Activated CD8-positive, alpha-beta T cell treated with anti-CD3 and anti-CD28 coated beads for 36 hours (primary cell): ENCODE data around the gene CARD14. TPM values are rescaled to one million over a fixed set of nuclear protein-coding genes. Genes with fewer than 3 reads are reported as not detected.

Experiments used
- ATAC-seq: fragments of 200-7000 bp; cut with Tn5 transposase; one replicate; pipeline ENCODE4 v1.10.0; 2021; ENCODE audit warnings: mild to moderate bottlenecking, moderate library complexity
- CTCF ChIA-PET: fragments of 350-600 bp; sonication (Branson Sonifier 250); formaldehyde crosslinking; loops from one replicate; lab custom pipeline; 2021; ENCODE audit warnings: antibody characterized with exemption; lab: Charles Lee
- POLR2A ChIA-PET: fragments of 350-600 bp; sonication (Branson Sonifier 250); formaldehyde crosslinking; loops from one replicate; lab custom pipeline; 2021; ENCODE audit warnings: antibody characterized with exemption; lab: Charles Lee
- DNase-seq: peaks from one replicate; pipeline ENCODE4 v3.0.0-alpha.2; 2020
- H3K27ac Mint-ChIP-seq: one replicate; pipeline ENCODE4 v1.8.0; 2021; ENCODE audit warnings: mild to moderate bottlenecking, mixed read lengths
- H3K27me3 Mint-ChIP-seq: one replicate; pipeline ENCODE4 v1.8.0; 2021; ENCODE audit warnings: mixed read lengths
- H3K36me3 Mint-ChIP-seq: one replicate; pipeline ENCODE4 v1.8.0; 2021; ENCODE audit warnings: low read depth, mixed read lengths
- H3K4me1 Mint-ChIP-seq: one replicate; pipeline ENCODE4 v1.8.0; 2021; ENCODE audit warnings: low read depth, mixed read lengths
- H3K4me3 Mint-ChIP-seq: one replicate; pipeline ENCODE4 v1.8.0; 2021; ENCODE audit warnings: mild to moderate bottlenecking, moderate library complexity, mixed read lengths
- H3K9me3 Mint-ChIP-seq: one replicate; pipeline ENCODE4 v1.8.0; 2021; ENCODE audit warnings: mixed read lengths
- CTCF ChIP-seq: fragments of 200-600 bp; IDR thresholded peaks from one replicate; pipeline ENCODE4 v1.8.0; 2022; ENCODE audit warnings: antibody characterized with exemption, mild to moderate bottlenecking
- intact Hi-C: fragments of 100-400 bp; cut with micrococcal nuclease; formaldehyde crosslinking; loops from one replicate; pipeline ENCODE4 v1.10.0; 2022
- total RNA-seq, 2 experiments: library from RNA; stranded (reverse); gene quantifications; one replicate each; pipeline ENCODE4 v1.2.3, GENCODE V29; 2021

CARD14 gene
- total RNA-seq, 2 experiments from 2014 or later: 0.11 to 0.50 TPM

- no peak for ATAC-seq
- H3K27me3 Mint-ChIP-seq: no peaks in the 10 kb centered on the region
- no peaks in the 10 kb centered on the region for H3K9me3 Mint-ChIP-seq
- H3K4me3 Mint-ChIP-seq: no peak overlapping the region
- CTCF ChIA-PET: interaction anchor here (1.9 kb wide), 1 partner anchor 29 kb away, joined by 9 read pairs; no protein-coding TSS in a partner anchor
- POLR2A ChIA-PET: interaction anchor here (0.9 kb wide), 1 partner anchor 38 kb away, joined by 3 read pairs; no protein-coding TSS in a partner anchor
- TF ChIP-seq CTCF: no peak
- H3K36me3 Mint-ChIP-seq: no peaks in the 10 kb centered on the region
- H3K27ac Mint-ChIP-seq: no peak overlapping the region
- intact Hi-C loops: no loop called here
- DNase-seq: no peak
- peaks cover 9% of the 10 kb centered on the region for H3K4me1 Mint-ChIP-seq
These were observed 55.4 kb downstream of the CARD14 start for GRCh38 chr17:80225230-80225629.

- ATAC-seq (no peak), DNase-seq (no peak)
- Mint-ChIP-seq H3K27me3 (no peaks in the 10 kb centered on the region), H3K4me3 (no peak overlapping the region), H3K27ac (no peak overlapping the region), H3K9me3 (peaks cover 4% of the 10 kb centered on the region), H3K36me3 (peaks cover 7% of the 10 kb centered on the region), H3K4me1 (peaks cover 6% of the 10 kb centered on the region)
- no peak for TF ChIP-seq CTCF
- intact Hi-C loops: no loop called here
- POLR2A ChIA-PET: interaction anchor here (0.6 to 1.2 kb wide), 2 partner anchors 8 to 15 kb away, joined by 3 read pairs; no protein-coding TSS in a partner anchor
- CTCF ChIA-PET: interaction anchor here (1.9 kb wide), 1 partner anchor 31 kb away, joined by 9 read pairs; no protein-coding TSS in a partner anchor
These were observed 57.3 kb downstream of the CARD14 start for GRCh38 chr17:80227156-80227555.

DNA sequence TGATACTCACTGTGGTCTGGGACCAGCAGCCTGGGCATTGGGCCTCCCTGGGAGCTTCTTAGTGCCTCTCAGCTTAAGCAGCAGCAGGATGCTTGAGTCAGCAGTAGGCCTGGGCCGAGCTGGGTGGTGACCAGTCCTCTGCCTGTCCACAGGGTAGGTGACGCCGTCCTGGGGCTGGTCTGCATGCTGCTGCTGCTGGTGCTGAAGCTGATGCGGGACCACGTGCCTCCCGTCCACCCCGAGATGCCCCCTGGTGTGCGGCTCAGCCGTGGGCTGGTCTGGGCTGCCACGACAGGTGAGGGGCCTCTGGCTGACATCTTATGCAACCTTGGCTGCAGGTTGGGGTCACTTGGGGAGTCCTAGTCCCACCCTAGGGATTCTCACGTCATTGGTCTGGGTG is 57.8 kb downstream of the CARD14 start:
- peaks cover 12% of the 10 kb centered on the region for H3K36me3 Mint-ChIP-seq
- CTCF ChIA-PET: no interaction called here

GRCh38 chr17:80228477-80228876 is 58.6 kb downstream of the CARD14 start:
- no peak for DNase-seq
- no peaks in the 10 kb centered on the region for H3K27me3 Mint-ChIP-seq
- TF ChIP-seq CTCF: no peak
- POLR2A ChIA-PET: no interaction called here
- no peak for ATAC-seq
- peaks cover 11% of the 10 kb centered on the region for H3K9me3 Mint-ChIP-seq
- peaks cover 6% of the 10 kb centered on the region for H3K4me1 Mint-ChIP-seq
- H3K36me3 Mint-ChIP-seq: peaks cover 17% of the 10 kb centered on the region
- CTCF ChIA-PET: no interaction called here
- intact Hi-C loops: no loop called here
- no peak overlapping the region for H3K27ac Mint-ChIP-seq
- no peak overlapping the region for H3K4me3 Mint-ChIP-seq

More for the DNA sequence above, 57.8 kb downstream of the CARD14 start:
- intact Hi-C loops: no loop called here
- Mint-ChIP-seq H3K27ac (no peak overlapping the region), H3K27me3 (no peaks in the 10 kb centered on the region), H3K4me3 (no peak overlapping the region), H3K4me1 (peaks cover 6% of the 10 kb centered on the region), H3K9me3 (peaks cover 8% of the 10 kb centered on the region)
- no peak for DNase-seq
- POLR2A ChIA-PET: interaction anchor here (1.2 kb wide), 1 partner anchor 9 kb away, joined by 3 read pairs; no protein-coding TSS in a partner anchor
- ATAC-seq: no peak
- no peak for TF ChIP-seq CTCF

- H3K27ac Mint-ChIP-seq: no peak overlapping the region
- H3K36me3 Mint-ChIP-seq: peaks cover 22% of the 10 kb centered on the region
- peaks cover 11% of the 10 kb centered on the region for H3K9me3 Mint-ChIP-seq
- peaks cover 3% of the 10 kb centered on the region for H3K4me1 Mint-ChIP-seq
- CTCF ChIA-PET: interaction anchor here (0.6 to 2.3 kb wide), 2 partner anchors 33 to 1651 kb away, joined by 3 to 10 read pairs; no protein-coding TSS in a partner anchor
- TF ChIP-seq CTCF: no peak
- intact Hi-C loops: no loop called here
- no peak overlapping the region for H3K4me3 Mint-ChIP-seq
- POLR2A ChIA-PET: interaction anchor here (1.0 kb wide), 1 partner anchor 42 kb away, joined by 4 read pairs; no protein-coding TSS in a partner anchor
- DNase-seq (no peak), ATAC-seq (no peak)
- H3K27me3 Mint-ChIP-seq: no peaks in the 10 kb centered on the region
These were observed 59.2 kb downstream of the CARD14 start for GRCh38 chr17:80229011-80229410.
